GM23338 (cell line): ENCODE measurements around the gene CCSAP. TPM values are rescaled to one million over a fixed set of nuclear protein-coding genes. Genes with fewer than 3 reads are reported as not detected.

ENCODE experiments used
- ATAC-seq: fragments of 200-7000 bp; cut with Tn5 transposase; 3 replicates; pipeline ENCODE4 v1.9.1; 2020
- DNase-seq: peaks from one replicate; pipeline ENCODE4 v3.0.0-alpha.2; 2015; ENCODE audit warnings: low spot score
- H2AFZ ChIP-seq: fragments of 200-600 bp; sonication (generic); 2 replicates; pipeline ENCODE4 v1.8.0; 2016; ENCODE audit warnings: antibody characterized with exemption, mild to moderate bottlenecking, moderate library complexity
- H3F3A ChIP-seq: fragments of 200-600 bp; sonication (generic); replicated peaks from 2 replicates; pipeline ENCODE4 v1.8.0; 2017; ENCODE audit warnings: antibody characterized with exemption, mixed run types, low read depth
- H3K27ac ChIP-seq: fragments of 200-600 bp; sonication (generic); 2 replicates; pipeline ENCODE4 v1.6.1; 2016; ENCODE audit warnings: low read depth
- H3K27me3 ChIP-seq: fragments of 200-600 bp; sonication (generic); 2 replicates; pipeline ENCODE4 v1.8.0; 2016; ENCODE audit warnings: mild to moderate bottlenecking, mixed run types, moderate library complexity; ENCODE audit not compliant: insufficient read depth
- H3K36me3 ChIP-seq: fragments of 200-600 bp; sonication (generic); 2 replicates; pipeline ENCODE4 v1.8.0; 2016; ENCODE audit warnings: mild to moderate bottlenecking; ENCODE audit not compliant: insufficient read depth
- H3K4me1 ChIP-seq: fragments of 200-600 bp; sonication (generic); 2 replicates; pipeline ENCODE4 v1.8.0; 2016; ENCODE audit warnings: mild to moderate bottlenecking, moderate library complexity; ENCODE audit not compliant: insufficient read depth
- H3K4me2 ChIP-seq: fragments of 200-600 bp; sonication (generic); 2 replicates; pipeline ENCODE4 v1.7.1; 2017; ENCODE audit warnings: mixed run types
- H3K4me3 ChIP-seq: fragments of 200-600 bp; sonication (generic); 2 replicates; pipeline ENCODE4 v1.6.1; 2016; ENCODE audit warnings: mixed run types
- H3K79me2 ChIP-seq: fragments of 200-600 bp; sonication (generic); replicated peaks from 2 replicates; pipeline ENCODE4 v1.8.0; 2017; ENCODE audit warnings: mild to moderate bottlenecking; ENCODE audit not compliant: insufficient read depth
- H3K9me2 ChIP-seq: fragments of 200-600 bp; sonication (generic); 2 replicates; pipeline ENCODE4 v1.8.0; 2017; ENCODE audit not compliant: insufficient read depth
- H4K20me1 ChIP-seq: fragments of 200-600 bp; sonication (generic); replicated peaks from 2 replicates; pipeline ENCODE4 v1.8.0; 2017; ENCODE audit warnings: mild to moderate bottlenecking; ENCODE audit not compliant: insufficient read depth
- H3K27ac Mint-ChIP-seq: 2 replicates; pipeline ENCODE4 v1.8.0; 2020; ENCODE audit warnings: inconsistent platforms, mild to moderate bottlenecking, moderate library complexity, mixed read lengths
- H3K27me3 Mint-ChIP-seq: 3 replicates; pipeline ENCODE4 v1.8.0; 2022; ENCODE audit warnings: low read depth, mild to moderate bottlenecking, moderate library complexity, mixed read lengths, inconsistent platforms; ENCODE audit not compliant: insufficient read depth, poor library complexity
- H3K36me3 Mint-ChIP-seq: 3 replicates; pipeline ENCODE4 v1.8.0; 2021; ENCODE audit warnings: low read depth, mild to moderate bottlenecking, inconsistent platforms, moderate library complexity, mixed read lengths
- H3K4me1 Mint-ChIP-seq: 3 replicates; pipeline ENCODE4 v1.8.0; 2020; ENCODE audit warnings: mild to moderate bottlenecking, inconsistent platforms, mixed read lengths
- H3K4me3 Mint-ChIP-seq: 3 replicates; pipeline ENCODE4 v1.8.0; 2021; ENCODE audit warnings: moderate library complexity, mild to moderate bottlenecking, inconsistent platforms, mixed read lengths
- H3K9me3 Mint-ChIP-seq: 3 replicates; pipeline ENCODE4 v1.8.0; 2020; ENCODE audit warnings: moderate library complexity, mild to moderate bottlenecking, inconsistent platforms, mixed read lengths
- ETS1 ChIP-seq: IDR thresholded peaks from 2 replicates; pipeline ENCODE4 v1.6.1; 2016; ENCODE audit warnings: antibody characterized with exemption
- EZH2 ChIP-seq: fragments of 200-600 bp; sonication (generic); IDR thresholded peaks from one replicate; pipeline ENCODE4 v1.8.0; 2017; ENCODE audit warnings: antibody characterized with exemption, mild to moderate bottlenecking, low read depth; ENCODE audit not compliant: unreplicated experiment
- EZH2phosphoT487 ChIP-seq: fragments of 200-600 bp; sonication (generic); IDR thresholded peaks from one replicate; pipeline ENCODE4 v1.8.1; 2018; ENCODE audit warnings: antibody characterized with exemption; ENCODE audit not compliant: unreplicated experiment
- JUNB ChIP-seq: IDR thresholded peaks from one replicate; pipeline ENCODE4 v1.6.1; 2016; ENCODE audit warnings: antibody characterized with exemption; ENCODE audit not compliant: unreplicated experiment
- NANOG ChIP-seq: IDR thresholded peaks from 2 replicates; pipeline ENCODE4 v1.6.1; 2016; ENCODE audit warnings: antibody characterized with exemption, borderline replicate concordance
- REST ChIP-seq: IDR thresholded peaks from one replicate; pipeline ENCODE4 v1.6.1; 2018; ENCODE audit warnings: antibody characterized with exemption; ENCODE audit not compliant: unreplicated experiment
- STAT1 ChIP-seq: IDR thresholded peaks from one replicate; pipeline ENCODE4 v1.6.1; 2016; ENCODE audit warnings: antibody characterized with exemption; ENCODE audit not compliant: unreplicated experiment
- ZNF114 ChIP-seq: fragments of 250-450 bp; sonication (Bioruptor Pico); IDR thresholded peaks from 2 replicates; pipeline ENCODE4 v1.5.0; 2020; ENCODE audit warnings: mild to moderate bottlenecking, moderate library complexity
- ZNF331 ChIP-seq: fragments of 250-450 bp; sonication (Bioruptor Pico); IDR thresholded peaks from 2 replicates; pipeline ENCODE4 v1.5.0; 2020; ENCODE audit warnings: low read depth, mild to moderate bottlenecking, moderate library complexity
- ZNF462 ChIP-seq: fragments of 250-450 bp; sonication (Bioruptor Pico); IDR thresholded peaks from 2 replicates; pipeline ENCODE4 v1.5.0; 2020; ENCODE audit warnings: mild to moderate bottlenecking, moderate library complexity
- polyA plus RNA-seq: library from polyadenylated mRNA; unstranded; fragments of >200 nt; fragmentation: Nextera tagmentation; extraction: Ambion mirVana; gene quantifications from 2 replicates; pipeline ENCODE4 v1.2.1, GENCODE V29; 2016
- total RNA-seq: library from RNA; depleted of rRNA; stranded (reverse); fragments of >200 nt; shearing (Covaris generic); gene quantifications from 2 replicates; pipeline ENCODE4 v1.2.3, GENCODE V29; 2014

Gene CCSAP
- total and polyA plus RNA-seq, 2 experiments from 2014 or later = 4.2 to 13.3 TPM

- H3K4me3 ChIP-seq = no peak overlapping the region
- no peak for ATAC-seq
- H3K27ac ChIP-seq = no peak overlapping the region
- H3F3A ChIP-seq = no peaks in the 10 kb centered on the region
- Mint-ChIP-seq H3K4me3 (no peak overlapping the region), H3K27ac (no peak overlapping the region), H3K4me1 (peaks cover 10% of the 10 kb centered on the region), H3K36me3 (0 out of 3 replicates have a peak, but pooled peaks cover 4% of the 10 kb centered on the region), H3K27me3 (no peaks in the 10 kb centered on the region), H3K9me3 (no peaks in the 10 kb centered on the region)
- no peaks in the 10 kb centered on the region for H3K27me3 ChIP-seq
- no peaks in the 10 kb centered on the region; the same call in 1 of the 2 replicates for H4K20me1 ChIP-seq
- no peak overlapping the region for H3K4me2 ChIP-seq
- no peaks in the 10 kb centered on the region; the same call in 1 of the 2 replicates for H3K79me2 ChIP-seq
- no peak for TF ChIP-seq EZH2
- no peak for TF ChIP-seq ZNF331 (CRISPR knock-in tag)
- no peak for TF ChIP-seq STAT1
- no peak for TF ChIP-seq ETS1
- TF ChIP-seq REST = no peak
- no peak for TF ChIP-seq ZNF114
- no peak for TF ChIP-seq ZNF462 (CRISPR knock-in tag)
- TF ChIP-seq NANOG = no peak
- TF ChIP-seq EZH2phosphoT487 = no peak
- TF ChIP-seq JUNB = no peak
- H2AFZ ChIP-seq = no peak overlapping the region
- DNase-seq = no peak
- H3K9me2 ChIP-seq = no peaks in the 10 kb centered on the region
- H3K36me3 ChIP-seq = peaks cover 18% of the 10 kb centered on the region
- peaks cover 7% of the 10 kb centered on the region; the same call in 1 of the 2 replicates for H3K4me1 ChIP-seq
Observed at GRCh38 chr1:229323201-229323600, 19.6 kb downstream of the CCSAP start.
